SK-N-SH treated with all-trans-retinoic acid at 6 μM for 48 hours (cell line): Measurements from ENCODE around the gene TADA1.

Experiments used
- ARNTL ChIP-seq: fragments of 450-650 bp; formaldehyde crosslinking; IDR thresholded peaks from 2 replicates; pipeline ENCODE4 v1.5.0; 2020; ENCODE audit warnings: low read depth, mild to moderate bottlenecking, moderate library complexity, borderline replicate concordance
- CSDC2 ChIP-seq: fragments of 250-450 bp; sonication (Bioruptor Pico); IDR thresholded peaks from 2 replicates; pipeline ENCODE4 v1.5.0; 2020; ENCODE audit warnings: mild to moderate bottlenecking, moderate library complexity
- ESRRG ChIP-seq: fragments of 250-450 bp; sonication (Bioruptor Pico); IDR thresholded peaks from 2 replicates; pipeline ENCODE4 v1.6.1; 2021; ENCODE audit warnings: mild to moderate bottlenecking
- GLIS3 ChIP-seq: fragments of 250-450 bp; sonication (Bioruptor Pico); IDR thresholded peaks from 2 replicates; pipeline ENCODE4 v1.5.0; 2020; ENCODE audit warnings: mild to moderate bottlenecking, moderate library complexity
- ZFP30 ChIP-seq: fragments of 450-650 bp; formaldehyde crosslinking; IDR thresholded peaks from 2 replicates; pipeline ENCODE4 v1.5.0; 2022; ENCODE audit warnings: mild to moderate bottlenecking, moderate library complexity
- ZNF565 ChIP-seq: fragments of 450-650 bp; formaldehyde crosslinking; conservative IDR thresholded peaks from 2 replicates; pipeline ENCODE4 v1.5.0; 2020; ENCODE audit warnings: low read depth, mild to moderate bottlenecking, moderate library complexity

DNA sequence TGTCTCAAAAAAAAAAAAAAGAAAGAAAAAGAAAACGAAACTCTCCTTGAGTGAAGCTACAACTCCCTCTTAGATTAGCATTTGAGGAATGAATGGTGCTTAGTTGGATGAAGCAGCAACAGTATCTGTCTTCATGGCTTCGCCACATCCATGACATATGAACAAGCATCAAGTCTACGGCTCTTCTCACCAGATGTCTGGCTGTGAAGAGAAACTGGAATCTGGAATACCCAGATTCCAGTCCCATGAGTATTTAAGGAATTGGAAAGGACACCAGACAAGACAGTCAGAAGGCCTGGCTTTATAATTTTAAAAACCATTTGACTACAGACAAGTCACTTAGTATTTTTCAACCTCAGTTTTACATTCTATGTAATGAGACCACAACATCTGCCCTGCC is 38.0 kb upstream of the TADA1 start:
- no peak for TF ChIP-seq CSDC2 (CRISPR knock-in tag)
- no peak for TF ChIP-seq ESRRG (CRISPR knock-in tag)
- TF ChIP-seq ZNF565 (CRISPR knock-in tag): no peak
- TF ChIP-seq ZFP30 (CRISPR knock-in tag): no peak
- no peak for TF ChIP-seq GLIS3 (CRISPR knock-in tag)
- no peak for TF ChIP-seq ARNTL (CRISPR knock-in tag)
